HS-5 (cell line): ENCODE measurements around the gene SCGB3A1.

Source experiments
- DNase-seq: peaks from one replicate; pipeline ENCODE4 v3.0.0-alpha.2; 2012; ENCODE audit warnings: low read depth

The SCGB3A1 gene, protein sequence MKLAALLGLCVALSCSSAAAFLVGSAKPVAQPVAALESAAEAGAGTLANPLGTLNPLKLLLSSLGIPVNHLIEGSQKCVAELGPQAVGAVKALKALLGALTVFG

GRCh38 chr5:180591311-180591887 lies at the start of gene SCGB3A1:
Gene SCGB3A1, minus strand, starts transcription at chr5:180591499. Its CDS starts 37 bp downstream, at chr5:180591462.
- DNase-seq: no peak

- DNase-seq: no peak
These were observed 49.2 kb upstream of the SCGB3A1 start for GRCh38 chr5:180640611-180640860.

DNA sequence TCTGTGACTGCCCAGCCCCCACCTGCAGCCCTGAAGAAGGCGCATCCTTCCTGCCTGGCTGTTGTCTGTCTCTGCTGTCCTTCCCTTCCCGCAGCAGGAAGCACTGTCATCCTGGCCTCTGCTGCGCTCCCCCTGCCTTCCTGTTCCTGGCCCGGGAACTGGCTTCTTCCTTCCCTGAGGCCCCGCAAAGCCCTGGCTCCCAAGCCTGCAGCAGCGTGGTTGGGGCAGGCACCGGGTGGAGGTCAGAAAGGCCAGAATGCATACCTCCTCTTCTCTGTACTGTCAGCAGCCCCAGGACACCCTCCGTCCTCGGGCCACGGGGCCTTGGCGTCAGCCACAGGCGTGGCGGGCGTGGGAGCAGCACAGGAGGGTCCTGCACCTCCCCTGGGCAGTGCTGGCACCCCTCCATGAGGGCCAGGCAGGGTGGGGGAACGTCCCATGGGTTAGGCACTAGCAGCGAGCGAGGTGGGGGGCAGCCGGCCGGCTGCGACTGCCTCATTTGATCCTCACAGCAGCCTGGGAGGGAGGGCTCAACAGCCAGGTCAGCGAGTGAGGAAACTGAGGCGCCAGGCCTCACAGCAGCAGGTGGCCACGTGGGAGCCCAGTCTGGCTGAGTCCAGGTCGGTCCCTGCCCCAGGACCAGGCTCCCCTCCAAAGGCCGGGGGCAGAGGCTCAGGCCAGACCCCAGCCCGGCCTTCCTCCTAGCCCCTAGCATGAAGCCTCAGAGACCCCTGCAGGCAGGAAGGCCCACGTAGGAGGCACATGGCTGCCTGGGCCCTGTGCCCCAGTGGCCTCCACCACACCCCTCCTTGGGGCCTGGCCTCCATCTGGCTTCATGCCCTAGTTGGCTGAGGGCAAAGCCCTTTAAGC lies 48.7 kb upstream of the SCGB3A1 start:
- DNase-seq: no peak

DNA sequence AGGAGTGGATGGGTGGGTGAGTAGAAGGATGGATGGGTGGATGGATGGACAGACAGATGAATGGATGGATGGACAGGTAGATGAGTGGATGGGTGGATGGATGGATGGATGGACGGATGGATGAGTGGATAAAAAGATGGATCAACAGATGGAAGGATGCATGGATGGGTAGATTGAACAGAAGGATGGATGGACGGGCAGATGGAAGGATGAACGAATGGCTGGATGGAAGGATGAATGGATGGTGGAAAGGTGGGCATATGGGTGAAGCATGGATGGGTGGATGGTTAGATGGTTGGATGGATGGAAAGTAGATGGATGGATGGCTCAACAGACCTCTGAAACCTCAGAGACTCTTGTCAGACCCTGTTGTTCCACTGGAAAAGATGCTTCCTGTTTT lies 48.0 kb upstream of the SCGB3A1 start:
- no peak for DNase-seq

DNA sequence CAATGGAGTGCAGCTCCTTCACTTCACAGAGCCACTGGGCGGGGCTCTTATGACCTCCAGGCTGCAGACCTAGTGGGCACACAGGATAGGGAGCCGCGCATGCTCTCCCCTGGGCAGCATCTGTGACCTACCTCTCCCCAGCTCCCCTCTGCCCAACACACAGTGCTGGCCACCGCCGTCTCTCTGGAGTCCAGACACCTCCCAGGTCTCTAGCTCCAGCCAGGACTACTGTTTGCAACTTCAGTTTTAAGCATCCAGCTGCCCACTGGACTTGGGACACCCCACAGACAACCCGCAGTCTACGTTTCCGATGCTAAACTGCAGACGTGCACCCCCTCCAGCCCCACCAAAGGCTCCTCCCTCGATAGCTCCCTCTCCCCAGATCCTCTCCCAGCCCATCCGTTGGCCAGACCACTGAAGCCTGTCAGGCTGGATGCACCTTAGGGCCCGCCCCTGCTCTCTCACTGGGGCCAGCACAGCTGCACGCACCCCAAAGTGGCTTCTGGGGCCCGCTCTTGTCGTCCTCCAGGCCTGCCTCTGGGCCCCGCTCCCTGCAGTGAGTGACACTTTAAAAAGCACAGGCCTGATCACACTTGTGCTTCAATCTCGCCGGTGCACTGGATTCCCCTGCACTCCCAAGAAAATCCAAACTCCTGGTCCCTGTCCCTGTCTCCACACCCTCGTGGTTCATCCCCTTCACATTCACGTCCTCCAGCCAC lies 46.8 kb upstream of the SCGB3A1 start:
- no peak for DNase-seq

DNA sequence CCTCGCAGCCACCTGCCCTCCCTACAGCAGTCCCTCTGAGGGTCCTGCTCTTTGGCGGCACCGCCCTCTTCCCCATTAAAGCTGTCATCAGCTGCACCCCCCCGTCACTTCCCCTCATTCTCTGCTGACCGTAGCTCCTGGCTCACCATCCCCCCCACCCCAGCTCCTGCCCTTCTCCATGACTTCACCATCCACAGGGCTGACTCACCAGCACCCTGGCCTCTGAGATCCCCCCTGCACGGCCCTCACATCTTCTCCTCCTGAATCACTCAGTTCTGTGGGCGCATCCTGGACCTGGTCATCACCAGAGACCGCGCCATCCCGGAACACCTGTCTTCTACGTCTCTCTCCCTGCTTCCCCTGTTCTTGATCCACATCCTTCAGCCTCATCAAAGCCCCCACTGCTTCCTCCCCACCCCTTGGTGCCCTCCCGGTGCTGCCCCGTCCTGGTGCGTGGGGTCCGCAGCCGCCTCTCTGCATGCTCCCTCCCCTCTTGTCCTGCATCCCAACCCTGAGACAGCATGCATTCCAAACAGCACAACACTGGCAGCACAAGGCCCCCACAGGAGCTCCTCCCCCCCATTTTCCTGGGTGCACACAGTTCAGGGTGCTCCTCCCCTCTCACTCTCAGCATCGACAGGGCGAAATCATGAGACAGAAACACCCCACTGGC lies 45.2 kb upstream of the SCGB3A1 start:
- DNase-seq: no peak

DNA sequence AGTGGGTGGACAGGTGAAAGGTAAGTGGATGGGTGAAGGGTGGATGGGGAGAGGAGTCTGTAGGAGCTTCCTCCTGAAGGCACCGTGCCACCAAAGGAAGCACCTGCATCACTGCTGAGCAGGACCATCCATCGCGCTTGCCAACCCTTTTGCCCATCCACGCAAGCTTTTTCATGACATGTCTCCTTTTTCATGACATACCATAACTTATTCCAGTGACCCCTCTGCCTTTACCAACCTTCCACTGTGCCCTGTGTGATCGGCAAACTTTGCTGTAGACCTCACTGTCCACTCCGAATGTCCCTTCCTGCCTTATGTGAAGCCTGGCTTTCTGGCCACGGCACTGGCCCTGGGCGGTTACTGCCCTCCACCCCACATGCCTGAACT lies 44.7 kb upstream of the SCGB3A1 start:
- no peak for DNase-seq

DNA sequence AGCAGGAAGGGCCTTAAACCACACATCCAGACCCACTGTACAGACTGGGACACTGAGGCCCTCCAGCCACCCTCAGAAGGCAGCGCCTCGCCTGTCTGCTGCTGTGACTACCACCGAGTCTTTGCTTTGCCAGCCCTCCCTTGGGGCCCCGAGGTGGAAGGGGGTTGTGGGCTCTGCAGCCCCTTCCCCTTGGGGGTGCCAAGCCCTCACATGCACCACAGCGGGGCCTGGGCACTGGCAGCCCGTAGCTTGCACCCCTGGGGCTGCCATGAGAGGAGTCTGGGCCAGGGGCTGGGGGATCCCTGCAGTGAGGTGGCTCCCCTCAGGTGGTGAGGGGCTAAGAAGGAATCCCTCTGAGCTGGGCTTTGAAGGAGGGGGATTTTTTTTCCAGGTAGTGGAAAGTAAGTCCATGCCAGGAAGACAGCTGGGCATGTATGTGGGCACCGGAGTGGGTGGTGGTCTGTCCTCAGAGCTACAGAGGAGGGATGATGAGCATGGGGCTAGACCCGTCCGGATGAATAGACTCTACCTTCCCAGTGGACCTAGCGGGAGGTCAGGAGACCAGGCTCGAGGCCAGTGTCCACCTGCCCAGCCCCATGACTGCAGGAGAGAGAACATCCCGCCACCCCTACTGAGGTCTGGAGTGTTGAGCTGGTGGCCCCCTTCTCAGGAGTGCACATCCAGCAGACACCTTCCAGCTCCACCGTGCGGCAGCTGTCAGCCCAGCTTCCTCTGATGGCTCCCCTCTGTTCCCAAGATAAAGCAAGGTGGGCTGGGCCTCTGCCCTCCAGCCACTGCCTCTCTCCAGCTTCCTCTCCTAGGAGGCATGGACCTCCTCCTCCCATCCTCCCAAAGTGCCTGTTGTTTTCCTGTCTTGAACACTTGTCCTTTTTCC lies 42.2 kb upstream of the SCGB3A1 start:
- DNase-seq: no peak

- DNase-seq: no peak
These were observed 41.5 kb upstream of the SCGB3A1 start for GRCh38 chr5:180632768-180633167.

DNA sequence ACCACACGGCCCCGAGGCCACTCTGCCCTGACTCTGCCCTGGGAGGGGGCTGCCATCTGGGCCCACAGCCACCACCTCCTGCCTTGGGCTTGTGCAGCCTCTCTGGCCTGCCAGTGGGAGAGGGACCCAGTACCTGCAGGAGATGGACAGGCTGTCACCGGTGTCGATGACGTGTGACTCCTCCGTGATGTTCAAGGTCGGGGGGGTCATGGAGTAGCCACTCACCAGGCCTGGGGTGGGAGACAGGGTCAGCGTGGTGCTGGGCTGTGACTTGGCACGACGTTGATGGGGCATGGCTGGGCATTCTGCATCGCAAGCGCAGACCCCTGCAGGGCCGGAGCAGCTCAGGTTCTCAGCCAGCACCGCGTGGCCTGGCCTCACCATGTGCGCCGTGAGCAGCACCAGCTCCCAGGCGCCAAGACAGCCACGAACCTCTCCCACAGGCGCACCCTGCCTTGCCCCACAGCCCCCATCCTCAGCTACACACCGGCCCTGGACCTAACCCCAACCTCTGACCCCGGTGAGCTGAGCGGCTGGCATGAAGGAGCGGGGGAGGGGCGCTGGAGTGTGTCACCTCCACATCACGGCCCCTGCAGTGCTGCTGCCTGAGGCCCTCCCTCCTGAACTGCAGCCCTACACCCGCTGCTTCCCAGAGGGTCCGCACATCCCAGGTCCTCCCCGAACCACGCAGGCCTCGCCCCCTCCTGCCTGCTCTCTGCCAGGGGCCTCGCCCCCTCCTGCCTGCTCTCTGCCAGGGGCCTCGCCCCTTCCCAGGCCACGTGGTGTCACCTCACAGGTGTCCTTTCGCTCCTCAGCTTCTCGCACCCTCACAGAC lies 40.5 kb upstream of the SCGB3A1 start:
- no peak for DNase-seq

DNA sequence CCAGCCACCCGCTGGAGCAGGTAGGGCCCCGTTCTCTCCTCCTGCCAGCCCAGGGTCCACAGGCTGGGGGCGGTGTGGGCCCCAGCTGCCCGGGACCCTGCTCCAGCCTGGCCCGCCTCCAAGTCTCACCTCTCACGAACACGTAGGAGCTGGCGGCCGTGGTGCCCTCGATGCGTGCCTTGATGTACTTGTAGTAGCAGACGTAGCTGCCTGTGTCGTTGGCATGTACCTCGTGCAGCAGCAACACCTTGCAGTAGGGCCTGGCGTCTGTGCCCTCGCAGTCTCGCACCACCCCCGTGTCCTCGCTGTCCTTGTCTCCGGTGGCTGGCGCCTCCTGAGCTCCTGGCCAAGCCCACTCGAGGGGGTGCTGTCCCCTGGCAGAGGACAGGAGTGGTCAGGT lies 39.1 kb upstream of the SCGB3A1 start:
- DNase-seq: no peak

DNA sequence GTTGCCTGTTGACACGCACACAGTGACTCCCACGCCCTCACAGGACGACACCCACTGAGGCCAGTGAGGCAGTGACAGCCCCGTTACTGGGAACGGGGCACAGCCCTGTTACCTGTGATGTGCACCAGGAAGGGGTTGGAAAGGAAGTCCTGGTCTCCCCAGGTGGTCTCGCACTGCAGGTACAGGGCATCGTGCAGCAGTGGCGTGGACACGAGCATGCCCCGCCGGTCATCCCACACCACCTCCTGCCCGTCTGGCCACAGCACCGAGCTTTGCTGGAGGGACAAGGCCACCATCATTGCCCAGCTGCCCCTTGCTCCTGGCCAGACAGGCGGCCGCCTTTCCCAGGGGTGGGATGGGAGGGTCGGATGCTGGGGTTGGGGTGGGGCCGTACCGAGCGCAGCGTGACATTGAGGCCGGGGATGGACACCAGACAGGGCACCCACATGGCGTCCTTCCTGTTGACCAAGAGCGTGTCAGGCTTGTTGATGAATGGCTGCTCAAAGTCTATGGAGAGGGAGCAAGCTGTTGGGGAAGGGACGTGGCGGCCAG lies 38.6 kb upstream of the SCGB3A1 start:
- no peak for DNase-seq

GRCh38 chr5:180628827-180629750 lies 37.8 kb upstream of the SCGB3A1 start:
- no peak for DNase-seq

DNA sequence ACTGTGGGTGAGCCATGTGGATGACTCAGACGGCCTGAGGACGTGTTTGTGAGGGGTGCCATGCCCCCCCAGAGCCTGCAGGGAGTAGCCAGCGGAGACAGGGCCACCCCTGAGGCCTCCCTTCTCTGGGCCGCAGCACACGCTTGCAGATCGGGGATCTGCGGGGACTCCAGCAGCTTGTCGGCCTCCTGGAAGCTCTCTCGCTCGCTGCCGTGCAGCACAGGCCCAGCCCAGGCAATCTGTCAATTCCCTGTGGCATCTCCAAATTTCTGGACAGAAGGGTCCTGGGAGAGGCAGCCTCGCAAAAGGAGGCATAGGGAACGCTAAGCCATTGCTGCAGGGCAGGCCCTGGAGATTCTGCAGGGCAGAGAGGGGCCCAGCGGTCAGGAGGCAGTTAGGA lies 36.9 kb upstream of the SCGB3A1 start:
- no peak for DNase-seq

- no peak for DNase-seq
These were observed 36.3 kb upstream of the SCGB3A1 start for GRCh38 chr5:180627386-180628120.

- DNase-seq: no peak
These were observed 35.5 kb upstream of the SCGB3A1 start for GRCh38 chr5:180626661-180627385.

DNA sequence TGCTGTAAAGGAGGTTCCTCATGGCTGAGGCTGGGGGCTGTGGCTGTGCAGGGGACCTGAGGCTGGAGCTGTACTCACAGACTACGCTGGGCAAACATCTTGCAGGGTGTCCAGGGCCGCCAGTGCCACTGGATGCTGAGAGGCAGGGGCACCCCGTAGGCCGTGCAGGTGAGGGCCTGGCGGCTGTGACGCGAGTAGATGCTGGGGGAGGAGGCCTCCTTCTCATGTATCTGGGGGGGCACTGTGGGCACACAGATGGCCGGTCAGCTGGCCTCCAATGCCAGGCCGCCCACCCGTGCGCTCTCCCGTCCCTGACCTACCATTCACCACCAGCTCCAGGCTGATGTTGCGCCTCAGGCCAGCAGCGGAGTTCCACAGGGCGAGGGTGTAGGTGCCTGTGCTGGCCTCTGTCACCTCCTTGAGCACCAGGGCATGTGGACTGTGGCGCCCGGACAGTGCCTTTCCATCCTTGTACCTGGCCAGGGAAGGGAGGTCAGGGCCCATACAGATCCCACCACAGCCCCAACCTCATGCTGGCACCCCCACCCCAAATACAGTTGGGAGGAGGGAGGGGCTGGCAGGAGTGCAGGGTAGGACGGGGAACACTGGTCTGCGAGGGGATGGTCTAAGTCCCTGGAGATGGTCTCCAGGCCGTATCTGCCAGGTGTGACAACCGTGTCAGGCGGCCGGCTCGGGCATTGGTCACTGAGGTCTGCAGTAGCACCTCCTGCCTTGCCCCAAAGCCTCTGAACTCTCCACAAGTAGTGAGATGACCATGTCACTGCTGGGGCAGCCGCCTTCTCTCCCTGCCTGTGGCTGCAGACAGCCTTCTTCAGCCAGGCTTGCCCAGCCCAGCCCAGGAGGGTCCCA lies 34.7 kb upstream of the SCGB3A1 start:
- DNase-seq: no peak
